WTC11 (cell line): ENCODE results near the gene KRT1.

Experiments used
- CTCF ChIP-seq: fragments of 200-600 bp; IDR thresholded peaks from 2 replicates; pipeline ENCODE4 v1.8.0; 2022; ENCODE audit warnings: antibody characterized with exemption
- E2F4 ChIP-seq: sonication (generic); formaldehyde crosslinking; IDR thresholded peaks from 2 replicates; pipeline ENCODE4 v1.8.1; 2022; ENCODE audit warnings: low read depth, mild to moderate bottlenecking, moderate library complexity, missing genetic modification reagents, borderline replicate concordance
- E2F5 ChIP-seq: sonication (generic); formaldehyde crosslinking; IDR thresholded peaks from 2 replicates; pipeline ENCODE4 v1.8.1; 2022; ENCODE audit warnings: mild to moderate bottlenecking, moderate library complexity, missing genetic modification reagents
- EMX1 ChIP-seq: fragments of 250-450 bp; sonication (Bioruptor Pico); IDR thresholded peaks from 2 replicates; pipeline ENCODE4 v1.8.0; 2021; ENCODE audit warnings: mild to moderate bottlenecking
- IRF1 ChIP-seq: sonication (generic); formaldehyde crosslinking; IDR thresholded peaks from 2 replicates; pipeline ENCODE4 v1.8.0; 2023; ENCODE audit warnings: missing genetic modification reagents
- USF1 ChIP-seq: sonication (generic); formaldehyde crosslinking; IDR thresholded peaks from 2 replicates; pipeline ENCODE4 v1.8.0; 2022; ENCODE audit warnings: mild to moderate bottlenecking, missing genetic modification reagents
- USF2 ChIP-seq: sonication (generic); formaldehyde crosslinking; IDR thresholded peaks from 2 replicates; pipeline ENCODE4 v1.8.1; 2023; ENCODE audit warnings: mild to moderate bottlenecking, missing genetic modification reagents, moderate library complexity

- TF ChIP-seq CTCF = no peak
- TF ChIP-seq USF1 (CRISPR knock-in tag) = no peak
- no peak for TF ChIP-seq IRF1
- TF ChIP-seq USF2 = no peak
- TF ChIP-seq EMX1 (CRISPR knock-in tag) = no peak
- TF ChIP-seq E2F4 = no peak
- no peak for TF ChIP-seq E2F5 (CRISPR knock-in tag)
Observed at GRCh38 chr12:52630008-52630500, 50.2 kb downstream of the KRT1 start.
